WERI-Rb-1 (cell line): ENCODE results near the gene OR2T6.

Experiments used
- DNase-seq: peaks from one replicate; pipeline ENCODE4 v3.0.0-alpha.2; 2020
- H3K27ac ChIP-seq: fragments of 250-450 bp; sonication (Bioruptor Pico); 2 replicates; pipeline ENCODE4 v1.5.1; 2020; ENCODE audit warnings: mild to moderate bottlenecking, moderate library complexity
- H3K27me3 ChIP-seq: fragments of 250-450 bp; sonication (Bioruptor Pico); 2 replicates; pipeline ENCODE4 v1.5.1; 2021; ENCODE audit warnings: mild to moderate bottlenecking, low read depth, moderate library complexity; ENCODE audit not compliant: insufficient read depth, severe bottlenecking
- H3K36me3 ChIP-seq: fragments of 250-450 bp; sonication (Bioruptor Pico); 2 replicates; pipeline ENCODE4 v1.5.1; 2020; ENCODE audit warnings: mild to moderate bottlenecking, moderate library complexity
- H3K4me3 ChIP-seq: 2 replicates; pipeline ENCODE4 v1.5.1; 2011; ENCODE audit warnings: low read depth, mild to moderate bottlenecking, control low read depth, low read length
- H3K9me3 ChIP-seq: fragments of 250-450 bp; sonication (Bioruptor Pico); 2 replicates; pipeline ENCODE4 v1.5.1; 2021; ENCODE audit warnings: mild to moderate bottlenecking, moderate library complexity; ENCODE audit not compliant: severe bottlenecking
- TF ChIP-seq, protein P1 (sequence below): IDR thresholded peaks from 2 replicates; pipeline ENCODE4 v1.5.1; 2011; ENCODE audit warnings: low read depth, mild to moderate bottlenecking, control low read depth, inconsistent platforms, low read length

The OR2T6 gene

DNA sequence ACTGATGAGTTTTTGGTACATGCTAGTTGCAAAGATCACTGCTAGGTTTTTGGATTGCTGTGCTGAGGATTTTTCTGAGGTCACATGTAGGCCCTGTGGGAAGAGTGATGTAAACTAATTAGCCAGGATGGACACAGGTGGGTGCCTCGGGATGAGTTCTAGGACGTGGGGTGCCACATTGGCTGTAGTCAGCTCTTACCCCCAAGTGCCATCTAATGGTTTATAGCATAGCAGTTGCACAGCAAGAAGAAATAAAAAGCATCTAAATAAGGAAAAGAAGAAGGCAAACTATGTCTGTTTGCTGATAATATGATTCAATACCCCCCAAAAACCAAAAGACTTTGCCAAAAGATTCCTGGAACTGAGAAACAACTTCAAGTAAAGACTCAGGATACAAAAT is 17.5 kb downstream of the OR2T6 start:
- H3K36me3 ChIP-seq, result no peaks in the 10 kb centered on the region
- H3K9me3 ChIP-seq, result no peaks in the 10 kb centered on the region
- TF ChIP-seq, protein P1, sequence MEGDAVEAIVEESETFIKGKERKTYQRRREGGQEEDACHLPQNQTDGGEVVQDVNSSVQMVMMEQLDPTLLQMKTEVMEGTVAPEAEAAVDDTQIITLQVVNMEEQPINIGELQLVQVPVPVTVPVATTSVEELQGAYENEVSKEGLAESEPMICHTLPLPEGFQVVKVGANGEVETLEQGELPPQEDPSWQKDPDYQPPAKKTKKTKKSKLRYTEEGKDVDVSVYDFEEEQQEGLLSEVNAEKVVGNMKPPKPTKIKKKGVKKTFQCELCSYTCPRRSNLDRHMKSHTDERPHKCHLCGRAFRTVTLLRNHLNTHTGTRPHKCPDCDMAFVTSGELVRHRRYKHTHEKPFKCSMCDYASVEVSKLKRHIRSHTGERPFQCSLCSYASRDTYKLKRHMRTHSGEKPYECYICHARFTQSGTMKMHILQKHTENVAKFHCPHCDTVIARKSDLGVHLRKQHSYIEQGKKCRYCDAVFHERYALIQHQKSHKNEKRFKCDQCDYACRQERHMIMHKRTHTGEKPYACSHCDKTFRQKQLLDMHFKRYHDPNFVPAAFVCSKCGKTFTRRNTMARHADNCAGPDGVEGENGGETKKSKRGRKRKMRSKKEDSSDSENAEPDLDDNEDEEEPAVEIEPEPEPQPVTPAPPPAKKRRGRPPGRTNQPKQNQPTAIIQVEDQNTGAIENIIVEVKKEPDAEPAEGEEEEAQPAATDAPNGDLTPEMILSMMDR, result no peak

DNA sequence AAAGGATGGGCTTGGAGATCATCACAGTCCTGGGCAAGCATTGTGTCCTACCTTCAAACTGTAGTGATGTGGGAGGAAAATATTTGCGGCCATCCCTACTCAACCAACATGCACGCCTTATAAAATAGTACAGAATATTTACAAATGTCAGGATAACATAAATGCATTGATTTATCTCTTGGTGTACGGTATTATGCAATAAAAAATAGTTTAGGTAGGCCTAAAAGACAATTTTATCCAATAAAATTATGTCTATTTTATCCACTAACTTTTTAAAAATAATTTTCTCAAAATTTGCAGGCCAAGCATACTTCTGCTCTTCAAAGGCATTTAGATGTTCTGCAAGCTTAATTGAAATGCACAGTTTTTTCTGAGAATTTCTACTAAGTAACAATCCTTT is 27.2 kb downstream of the OR2T6 start, which contains the start of gene OR2T1:
Gene OR2T1, plus strand, starts transcription at position 301 of the 400 bp plus-strand sequence. CDS start 3,100 bp downstream, outside the sequence.
- DNase-seq, result no peak
- H3K27ac ChIP-seq, result no peak within 1 kb of the TSS
- no peak within 1 kb of the TSS for H3K4me3 ChIP-seq
- H3K27me3 ChIP-seq, result peaks cover 44% of the 10 kb centered on the region
- peaks cover 13% of the 10 kb centered on the region for H3K9me3 ChIP-seq
- H3K36me3 ChIP-seq, result no peaks in the 10 kb centered on the region
- TF ChIP-seq, protein P1, result no peak

More for the DNA sequence above, 17.5 kb downstream of the OR2T6 start:
- no peak overlapping the region for H3K4me3 ChIP-seq
- no peak for DNase-seq
- H3K27ac ChIP-seq, result no peak overlapping the region
- H3K27me3 ChIP-seq, result peaks cover 72% of the 10 kb centered on the region

DNA sequence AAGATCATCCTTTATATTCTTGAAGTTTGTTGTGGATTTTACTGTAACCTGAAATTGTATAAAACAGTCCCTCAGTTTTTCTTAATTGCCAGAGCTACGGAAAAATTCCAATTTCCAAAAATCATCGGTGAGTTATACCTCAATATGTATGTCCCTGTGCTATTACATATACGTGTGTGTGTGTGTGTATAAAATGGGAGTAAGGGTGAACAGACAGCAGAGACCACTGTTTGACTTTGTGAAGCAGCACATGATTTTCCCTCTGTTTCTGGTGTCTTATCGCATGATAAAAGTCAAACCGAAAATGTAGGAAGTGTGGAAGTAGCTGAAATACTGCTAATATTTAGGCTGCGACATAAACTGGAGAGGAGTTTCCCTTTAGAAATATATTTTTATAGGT is 28.5 kb downstream of the OR2T6 start:
- peaks cover 14% of the 10 kb centered on the region for H3K9me3 ChIP-seq
- TF ChIP-seq, protein P1, result peak; percentile 15; the same call in 1 of the 2 replicates
- no peak overlapping the region for H3K4me3 ChIP-seq
- no peak for DNase-seq
- H3K27me3 ChIP-seq, result peaks cover 38% of the 10 kb centered on the region
- H3K27ac ChIP-seq, result no peak overlapping the region
- no peaks in the 10 kb centered on the region for H3K36me3 ChIP-seq

DNA sequence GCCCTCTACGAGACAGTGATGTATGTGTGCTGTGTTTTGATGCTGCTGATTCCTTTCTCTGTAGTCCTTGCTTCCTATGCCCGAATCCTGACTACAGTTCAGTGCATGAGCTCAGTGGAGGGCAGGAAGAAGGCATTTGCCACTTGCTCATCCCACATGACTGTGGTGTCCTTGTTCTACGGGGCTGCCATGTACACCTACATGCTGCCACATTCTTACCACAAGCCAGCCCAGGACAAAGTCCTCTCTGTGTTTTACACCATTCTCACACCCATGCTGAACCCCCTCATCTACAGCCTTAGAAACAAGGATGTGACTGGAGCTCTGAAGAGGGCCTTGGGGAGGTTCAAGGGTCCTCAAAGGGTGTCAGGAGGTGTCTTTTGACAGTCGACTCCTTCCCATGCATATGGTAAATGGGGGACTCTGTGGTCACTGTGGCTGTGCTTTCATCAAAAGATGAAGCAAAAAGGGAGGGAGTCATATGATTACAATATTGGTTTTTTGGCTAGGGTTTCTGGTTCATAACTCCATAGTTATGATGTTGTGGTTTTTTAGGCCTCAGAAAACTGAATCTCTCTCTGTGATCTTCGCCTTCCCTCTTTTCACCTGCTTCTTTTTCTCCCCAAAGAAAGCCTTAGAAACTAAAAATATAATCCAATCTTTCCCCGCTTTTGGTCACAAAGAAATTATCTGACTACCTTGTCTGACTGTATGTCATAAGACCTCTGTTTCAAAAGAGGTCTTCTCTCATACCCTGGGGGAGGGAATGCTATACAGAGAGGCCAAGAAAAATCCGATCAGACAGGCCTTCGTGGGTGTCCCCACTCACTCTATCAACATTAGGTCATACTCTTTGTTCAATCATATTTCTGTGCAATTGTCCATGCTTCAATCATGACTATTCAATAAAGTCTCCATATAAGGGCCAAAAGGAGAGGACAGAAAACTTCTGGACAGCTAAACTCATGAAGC is 31.5 kb downstream of the OR2T6 start:
- peaks cover 11% of the 10 kb centered on the region for H3K27me3 ChIP-seq
- TF ChIP-seq, protein P1, result no peak
- no peak for DNase-seq
- no peaks in the 10 kb centered on the region for H3K36me3 ChIP-seq
- H3K9me3 ChIP-seq, result peaks cover 22% of the 10 kb centered on the region
- H3K27ac ChIP-seq, result no peak overlapping the region
- no peak overlapping the region for H3K4me3 ChIP-seq

- Histone ChIP-seq H3K36me3 (no peaks in the 10 kb centered on the region), H3K27me3 (peaks cover 26% of the 10 kb centered on the region), H3K27ac (no peak overlapping the region), H3K4me3 (no peak overlapping the region), H3K9me3 (peaks cover 18% of the 10 kb centered on the region)
- TF ChIP-seq, protein P1, result no peak
- no peak for DNase-seq
These were observed 40.7 kb downstream of the OR2T6 start for GRCh38 chr1:248416226-248416625.
